H1 (cell line): ENCODE measurements around the gene LRRC4C. TPM values are rescaled to one million over a fixed set of nuclear protein-coding genes. Genes with fewer than 3 reads are reported as not detected.

Experiments
- CTCF ChIA-PET: fragments of 300-600 bp; sonication (Branson Sonifier 250); formaldehyde crosslinking; loops from one replicate; lab custom pipeline; 2021; ENCODE audit not compliant: partially characterized antibody; lab: Charles Lee
- POLR2A ChIA-PET: fragments of 300-600 bp; sonication (Branson Sonifier 250); formaldehyde crosslinking; loops from one replicate; lab custom pipeline; 2021; ENCODE audit warnings: inconsistent platforms; ENCODE audit not compliant: partially characterized antibody; lab: Charles Lee
- DNase-seq, 2 experiments: peaks; one replicate each; pipeline versions ENCODE4 v3.0.0 to v3.0.0-alpha.2; 2010 to 2022; ENCODE audit warnings: low spot score in 2 of 2, low read depth in 1 of 2, mixed read lengths in 1 of 2
- FAIRE-seq: peaks from 2 replicates; lab custom pipeline; 2011; peaks lifted over from hg19 to GRCh38; lab: Jason Lieb, UNC
- H2AFZ ChIP-seq: 2 replicates; pipeline ENCODE4 v1.8.1; 2012; ENCODE audit warnings: low read length, inconsistent platforms
- H2AK5ac ChIP-seq: 2 replicates; pipeline ENCODE4 v1.6.1; 2013; ENCODE audit warnings: low read depth, low read length
- H2BK120ac ChIP-seq: replicated peaks from 2 replicates; pipeline ENCODE3; 2013; ENCODE audit warnings: low read depth, low read length, inconsistent platforms
- H2BK12ac ChIP-seq: 2 replicates; pipeline ENCODE4 v1.6.1; 2013; ENCODE audit warnings: low read depth, low read length
- H2BK15ac ChIP-seq: 2 replicates; pipeline ENCODE4 v1.6.1; 2013; ENCODE audit warnings: low read length
- H2BK20ac ChIP-seq: 2 replicates; pipeline ENCODE4 v1.6.1; 2013; ENCODE audit warnings: low read length
- H2BK5ac ChIP-seq: 2 replicates; pipeline ENCODE4 v1.6.1; 2013; ENCODE audit warnings: low read depth, low read length
- H3K14ac ChIP-seq: 2 replicates; pipeline ENCODE4 v1.6.1; 2013; ENCODE audit warnings: inconsistent platforms; ENCODE audit not compliant: insufficient read length
- H3K18ac ChIP-seq: 2 replicates; pipeline ENCODE4 v1.6.1; 2013; ENCODE audit warnings: low read length; ENCODE audit errors: extremely low read depth
- H3K23ac ChIP-seq: 2 replicates; pipeline ENCODE4 v1.6.1; 2013; ENCODE audit warnings: inconsistent platforms; ENCODE audit not compliant: insufficient read length
- H3K23me2 ChIP-seq: 2 replicates; pipeline ENCODE4 v1.6.1; 2013; ENCODE audit warnings: low read depth, low read length
- H3K27ac ChIP-seq: 2 replicates; pipeline ENCODE4 v1.6.1; 2011; ENCODE audit warnings: low read depth, low read length, inconsistent platforms
- H3K27me3 ChIP-seq, 4 experiments: replicated peaks in 1 of 4; 1 replicate in 1 of 4; 2 replicates in 3 of 4; pipeline versions ENCODE4 v1.6.1 to v1.8.1; 2011 to 2013; ENCODE audit warnings: low read length in 3 of 4, mild to moderate bottlenecking in 3 of 4, inconsistent platforms in 2 of 4, mixed read lengths in 2 of 4, moderate library complexity in 1 of 4; ENCODE audit not compliant: control insufficient read depth in 3 of 4, insufficient read depth in 3 of 4; ENCODE audit errors: extremely low read depth in 1 of 4
- H3K36me3 ChIP-seq, 4 experiments: 2 replicates each; pipeline versions ENCODE4 v1.6.1 to v1.8.1; 2011 to 2013; ENCODE audit warnings: mild to moderate bottlenecking in 4 of 4, low read length in 3 of 4, moderate library complexity in 2 of 4, control low read depth in 1 of 4, inconsistent platforms in 1 of 4; ENCODE audit not compliant: insufficient read depth in 4 of 4, control insufficient read depth in 2 of 4
- H3K4ac ChIP-seq: replicated peaks from 2 replicates; pipeline ENCODE3; 2013; ENCODE audit warnings: low read length, low read depth, mixed read lengths, inconsistent platforms; ENCODE audit not compliant: insufficient read length
- H3K4me1 ChIP-seq, 4 experiments: replicated peaks in 1 of 4; 1 replicate in 1 of 4; 2 replicates in 3 of 4; pipeline versions ENCODE4 v1.6.1 to v1.8.1; 2011 to 2013; ENCODE audit warnings: low read length in 3 of 4, inconsistent platforms in 2 of 4, mixed read lengths in 1 of 4; ENCODE audit not compliant: insufficient read depth in 4 of 4, control insufficient read depth in 3 of 4
- H3K4me2 ChIP-seq, 2 experiments: 2 replicates each; pipeline versions ENCODE4 v1.6.1 to v1.8.1; 2011 to 2013; ENCODE audit warnings: low read depth in 2 of 2, low read length in 2 of 2, control low read depth in 1 of 2, inconsistent platforms in 1 of 2, mild to moderate bottlenecking in 1 of 2; ENCODE audit not compliant: insufficient read depth in 1 of 2
- H3K4me3 ChIP-seq, 4 experiments: fragments of 200-600, 300-600 bp in 1 of 4; sonication (generic), shearing (Covaris generic), sonication (Bioruptor Twin) in 1 of 4; 2 replicates each; pipeline versions ENCODE4 v1.5.1 to v1.8.1; 2011 to 2016; ENCODE audit warnings: low read length in 4 of 4, low read depth in 3 of 4, control low read depth in 2 of 4, inconsistent platforms in 2 of 4, mild to moderate bottlenecking in 2 of 4, mixed read lengths in 1 of 4, moderate library complexity in 1 of 4; ENCODE audit not compliant: insufficient read depth in 2 of 4; ENCODE audit errors: extremely low read depth in 1 of 4
- H3K56ac ChIP-seq: replicated peaks from 2 replicates; pipeline ENCODE3; 2013; ENCODE audit warnings: low read depth, mild to moderate bottlenecking, mixed read lengths, low read length, inconsistent platforms; ENCODE audit not compliant: insufficient read length
- H3K79me1 ChIP-seq: 2 replicates; pipeline ENCODE4 v1.6.1; 2013; ENCODE audit warnings: low read depth, low read length, control low read depth
- H3K79me2 ChIP-seq, 2 experiments: 2 replicates each; pipeline versions ENCODE4 v1.6.1 to v1.8.1; 2012 to 2013; ENCODE audit warnings: low read length in 2 of 2, mild to moderate bottlenecking in 2 of 2, inconsistent platforms in 1 of 2; ENCODE audit not compliant: insufficient read depth in 2 of 2, control insufficient read depth in 1 of 2
- H3K9ac ChIP-seq, 4 experiments: replicated peaks in 1 of 4; 1 replicate in 1 of 4; 2 replicates in 3 of 4; pipeline versions ENCODE4 v1.6.1 to v1.8.1; 2011 to 2013; ENCODE audit warnings: low read depth in 3 of 4, low read length in 3 of 4, control low read depth in 2 of 4, mild to moderate bottlenecking in 2 of 4, moderate library complexity in 2 of 4, inconsistent platforms in 1 of 4; ENCODE audit errors: extremely low read depth in 1 of 4
- H3K9me3 ChIP-seq, 2 experiments: 2 replicates each; pipeline versions ENCODE4 v1.6.1 to v1.8.1; 2012 to 2013; ENCODE audit warnings: mild to moderate bottlenecking in 2 of 2, moderate library complexity in 2 of 2, control low read depth in 1 of 2, inconsistent platforms in 1 of 2, low read depth in 1 of 2, low read length in 1 of 2, mixed read lengths in 1 of 2; ENCODE audit not compliant: insufficient read depth in 2 of 2
- H4K20me1 ChIP-seq, 2 experiments: replicated peaks in 1 of 2; 2 replicates each; pipeline versions ENCODE3 to v1.8.1; 2011 to 2013; ENCODE audit warnings: inconsistent platforms in 2 of 2, low read length in 2 of 2, mild to moderate bottlenecking in 1 of 2; ENCODE audit not compliant: insufficient read depth in 2 of 2, control insufficient read depth in 1 of 2
- H4K5ac ChIP-seq: 2 replicates; pipeline ENCODE4 v1.6.1; 2013; ENCODE audit warnings: low read length, low read depth, mixed read lengths, inconsistent platforms; ENCODE audit not compliant: insufficient read length
- H4K8ac ChIP-seq: 2 replicates; pipeline ENCODE4 v1.8.0; 2013; ENCODE audit warnings: mild to moderate bottlenecking, moderate library complexity, low read length, inconsistent platforms; ENCODE audit not compliant: insufficient read depth; ENCODE audit errors: extremely low read depth
- H4K91ac ChIP-seq: replicated peaks from 2 replicates; pipeline ENCODE3; 2013; ENCODE audit warnings: low read length, mixed read lengths, inconsistent platforms; ENCODE audit not compliant: insufficient read length
- CBX8 ChIP-seq: fragments of 300-800, 300-1000 bp; sonication (generic); IDR thresholded peaks from 2 replicates; pipeline ENCODE4 v1.7.1; 2016; ENCODE audit warnings: low read depth, low read length, borderline replicate concordance
- CREB1 ChIP-seq: IDR thresholded peaks from 2 replicates; pipeline ENCODE4 v1.6.1; 2012; ENCODE audit warnings: inconsistent platforms
- EGR1 ChIP-seq: IDR thresholded peaks from 2 replicates; pipeline ENCODE4 v1.6.1; 2011; ENCODE audit warnings: low read depth, low read length, borderline replicate concordance
- EZH2 ChIP-seq: fragments of 200-600 bp; sonication (generic); IDR thresholded peaks from 2 replicates; pipeline ENCODE4 v1.7.1; 2012; ENCODE audit warnings: low read depth, mild to moderate bottlenecking, moderate library complexity, low read length, inconsistent platforms; ENCODE audit not compliant: severe bottlenecking
- KDM4A ChIP-seq: IDR thresholded peaks from one replicate; pipeline ENCODE4 v1.7.1; 2012; ENCODE audit warnings: low read depth, mild to moderate bottlenecking, moderate library complexity, low read length, inconsistent platforms; ENCODE audit not compliant: severe bottlenecking
- NANOG ChIP-seq: IDR thresholded peaks from 2 replicates; pipeline ENCODE4 v1.6.1; 2011; ENCODE audit warnings: low read length, low read depth, mild to moderate bottlenecking, inconsistent platforms; ENCODE audit not compliant: insufficient read depth, poor library complexity, severe bottlenecking
- POLR2A ChIP-seq, 2 experiments: IDR thresholded peaks; 1 replicate in 1 of 2; 2 replicates in 1 of 2; pipeline ENCODE4 v1.6.1; 2011; ENCODE audit warnings: low read depth in 2 of 2, low read length in 2 of 2, mild to moderate bottlenecking in 2 of 2; ENCODE audit errors: control extremely low read depth in 1 of 2
- SP1 ChIP-seq: IDR thresholded peaks from 2 replicates; pipeline ENCODE4 v1.6.1; 2011; ENCODE audit warnings: low read depth, low read length
- TAF7 ChIP-seq: optimal IDR thresholded peaks from 2 replicates; pipeline ENCODE3; 2011; ENCODE audit warnings: low read depth, mild to moderate bottlenecking, inconsistent platforms, low read length, moderate library complexity, borderline replicate concordance
- USF2 ChIP-seq: IDR thresholded peaks from 2 replicates; pipeline ENCODE4 v1.6.1; 2011; ENCODE audit warnings: low read length, improper control_type of control experiment
- YY1 ChIP-seq: IDR thresholded peaks from 2 replicates; pipeline ENCODE4 v1.6.1; 2011; ENCODE audit warnings: low read depth, mild to moderate bottlenecking, low read length
- WGBS, 2 experiments: shearing (Covaris generic) in 1 of 2; methylation state at CpG; one replicate each; pipeline versions ENCODE4 v1.1.6 to v1.1.7; 2013 to 2015; ENCODE audit warnings: low lambda C conversion rate in 2 of 2, mixed read lengths in 2 of 2, inconsistent platforms in 1 of 2, low coverage in 1 of 2, missing lambda C conversion rate in 1 of 2; ENCODE audit not compliant: insufficient replicate concordance in 2 of 2, insufficient coverage in 1 of 2, insufficient read length in 1 of 2; ENCODE audit errors: extremely low coverage in 1 of 2, missing lambda C conversion rate in 1 of 2; 5-methylcytosine and 5-hydroxymethylcytosine counted together
- polyA plus RNA-seq, 7 experiments: library from polyadenylated mRNA; depleted of rRNA in 3 of 7; stranded (reverse) in 5 of 7; unstranded in 2 of 7; fragments of >200 nt in 5 of 7; fragments of 200-250 nt in 2 of 7; gene quantifications; 1 replicate in 5 of 7; 2 replicates in 1 of 7; 4 replicates in 1 of 7; pipeline versions ENCODE4 v1.2.1 to v1.2.3, GENCODE V29; 2011 to 2013; ENCODE audit warnings: missing spikeins in 2 of 7, mixed read lengths in 2 of 7
- total RNA-seq: library from RNA; stranded (reverse); fragmentation: NEBNext Ultra II Directional; extraction: Animal tissue kit (Norgen Biotek cat#: 25700); gene quantifications from 2 replicates; pipeline ENCODE4 v1.2.1, GENCODE V29; 2021

LRRC4C gene
- total and polyA plus RNA-seq, 2 of the 8 experiments (the other 6 are each of a cell fraction or from before 2014, with no cell fraction given): 0.23 to 2.2 TPM

DNA sequence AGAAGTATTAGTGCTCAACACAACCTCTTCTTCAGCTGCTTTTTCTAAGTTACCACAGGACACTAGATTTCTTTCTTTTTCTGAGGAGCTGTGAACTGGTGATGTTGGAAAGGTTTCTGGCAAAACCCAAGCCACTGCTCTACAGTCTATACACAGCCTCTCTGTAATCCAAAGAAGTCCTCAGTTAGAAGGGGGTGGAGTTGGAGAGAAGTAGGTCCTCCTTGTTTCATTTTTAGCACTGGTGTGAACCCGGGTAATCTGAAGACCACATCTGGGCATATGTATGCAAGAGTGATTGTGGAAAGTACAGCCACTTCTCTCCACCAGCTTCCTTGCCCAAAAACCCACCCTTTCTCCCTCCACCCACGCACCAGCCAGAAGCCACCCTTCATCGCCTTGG, 1168.1 kb downstream of the LRRC4C start:
- FAIRE-seq (no peak), DNase-seq (no peak)
- no peak overlapping the region for H3K27ac ChIP-seq
- H3K9me3 ChIP-seq: no peaks in the 10 kb centered on the region
- no peak overlapping the region for H4K8ac ChIP-seq
- H3K4me2 ChIP-seq: no peak overlapping the region
- H3K23me2 ChIP-seq: peaks cover 11% of the 10 kb centered on the region; the same call in 1 of the 2 replicates
- H2BK20ac ChIP-seq: no peak overlapping the region
- TF ChIP-seq POLR2A (IDR thresholded peaks at IDR 0.05; ENCODE audit: control extremely low read depth in 1 of 2, low read depth in 2 of 2, low read length in 2 of 2) (no peak), CBX8 (no peak), EZH2 (no peak), NANOG (no peak), SP1 (no peak), USF2 (no peak), KDM4A (no peak), TAF7 (no peak), YY1 (no peak), EGR1 (no peak), CREB1 (no peak)
- no peak overlapping the region for H2BK15ac ChIP-seq
- H2AK5ac ChIP-seq: no peak overlapping the region
- H3K27me3 ChIP-seq: peaks cover 11 to 24% (median 21%) of the 10 kb centered on the region in 4 experiments
- no peak overlapping the region for H3K9ac ChIP-seq
- no peak overlapping the region for H3K14ac ChIP-seq
- CTCF ChIA-PET: interaction anchor here (0.6 to 1.2 kb wide), 3 partner anchors 109 to 863 kb away, joined by 3 to 5 read pairs (median 3); no protein-coding TSS in a partner anchor
- H3K18ac ChIP-seq: no peak overlapping the region
- no peak overlapping the region for H2BK5ac ChIP-seq
- H3K23ac ChIP-seq: no peak overlapping the region
- no peaks in the 10 kb centered on the region for H3K79me1 ChIP-seq
- POLR2A ChIA-PET: no interaction called here
- no peak overlapping the region for H4K91ac ChIP-seq
- 73% methylated on average over 3 of the region's 3 CpGs; no CpG with 5 or more reads in 1 of the 2 experiments for WGBS, 2 experiments
- H2AFZ ChIP-seq: no peak overlapping the region
- no peaks in the 10 kb centered on the region for H3K79me2 ChIP-seq
- H3K56ac ChIP-seq: no peak overlapping the region
- H4K20me1 ChIP-seq: no peaks in the 10 kb centered on the region
- H4K5ac ChIP-seq: no peak overlapping the region
- H3K4ac ChIP-seq: no peak overlapping the region
- no peak overlapping the region for H2BK12ac ChIP-seq
- H3K36me3 ChIP-seq: no peaks in the 10 kb centered on the region
- H2BK120ac ChIP-seq: no peak overlapping the region
- no peak overlapping the region for H3K4me3 ChIP-seq
- H3K4me1 ChIP-seq: peaks cover 0 to 7% (median 3%) of the 10 kb centered on the region in 4 experiments; a peak in 2 of 7 replicates
